GM13976 (cell line): Measurements from ENCODE around the gene PCSK2.

Experiments
- DNase-seq: peaks from one replicate; pipeline ENCODE4 v3.0.0; 2012; ENCODE audit warnings: low spot score
- in situ Hi-C: fragments of 300-500 bp; cut with MboI; formaldehyde crosslinking; loops from one replicate; pipeline ENCODE4 v1.12.0; 2022; ENCODE audit warnings: low sequenced_read_pairs, mixed read lengths, inconsistent platforms; ENCODE audit not compliant: unreplicated experiment
- TF ChIP-seq, protein P1 (sequence below): IDR thresholded peaks from 2 replicates; pipeline ENCODE4 v1.5.1; 2012; ENCODE audit warnings: borderline replicate concordance, mild to moderate bottlenecking; ENCODE audit not compliant: insufficient read depth; ENCODE audit errors: extremely low read depth, missing control alignments, control extremely low read depth

PCSK2 gene

DNA sequence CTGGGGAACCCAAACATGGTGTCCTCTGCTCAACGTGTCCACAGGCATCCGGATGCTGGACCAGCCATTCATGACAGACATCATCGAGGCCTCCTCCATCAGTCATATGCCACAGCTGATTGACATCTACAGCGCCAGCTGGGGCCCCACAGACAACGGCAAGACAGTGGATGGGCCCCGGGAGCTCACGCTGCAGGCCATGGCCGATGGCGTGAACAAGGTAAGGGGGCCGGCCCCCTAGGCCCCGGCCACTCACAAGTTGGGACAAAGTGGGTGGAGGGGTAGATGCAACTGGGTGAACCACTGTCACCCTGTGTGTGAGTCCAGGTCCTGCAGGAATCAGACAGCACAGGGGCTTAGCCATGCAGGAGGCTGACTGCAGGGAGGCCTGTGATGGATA is 209.8 kb downstream of the PCSK2 start:
- in situ Hi-C loops, result loop anchor here (10.0 kb wide), 1 partner anchor 632 kb away; no protein-coding TSS in a partner anchor
- TF ChIP-seq, protein P1, sequence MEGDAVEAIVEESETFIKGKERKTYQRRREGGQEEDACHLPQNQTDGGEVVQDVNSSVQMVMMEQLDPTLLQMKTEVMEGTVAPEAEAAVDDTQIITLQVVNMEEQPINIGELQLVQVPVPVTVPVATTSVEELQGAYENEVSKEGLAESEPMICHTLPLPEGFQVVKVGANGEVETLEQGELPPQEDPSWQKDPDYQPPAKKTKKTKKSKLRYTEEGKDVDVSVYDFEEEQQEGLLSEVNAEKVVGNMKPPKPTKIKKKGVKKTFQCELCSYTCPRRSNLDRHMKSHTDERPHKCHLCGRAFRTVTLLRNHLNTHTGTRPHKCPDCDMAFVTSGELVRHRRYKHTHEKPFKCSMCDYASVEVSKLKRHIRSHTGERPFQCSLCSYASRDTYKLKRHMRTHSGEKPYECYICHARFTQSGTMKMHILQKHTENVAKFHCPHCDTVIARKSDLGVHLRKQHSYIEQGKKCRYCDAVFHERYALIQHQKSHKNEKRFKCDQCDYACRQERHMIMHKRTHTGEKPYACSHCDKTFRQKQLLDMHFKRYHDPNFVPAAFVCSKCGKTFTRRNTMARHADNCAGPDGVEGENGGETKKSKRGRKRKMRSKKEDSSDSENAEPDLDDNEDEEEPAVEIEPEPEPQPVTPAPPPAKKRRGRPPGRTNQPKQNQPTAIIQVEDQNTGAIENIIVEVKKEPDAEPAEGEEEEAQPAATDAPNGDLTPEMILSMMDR, result no peak
- DNase-seq, result no peak

DNA sequence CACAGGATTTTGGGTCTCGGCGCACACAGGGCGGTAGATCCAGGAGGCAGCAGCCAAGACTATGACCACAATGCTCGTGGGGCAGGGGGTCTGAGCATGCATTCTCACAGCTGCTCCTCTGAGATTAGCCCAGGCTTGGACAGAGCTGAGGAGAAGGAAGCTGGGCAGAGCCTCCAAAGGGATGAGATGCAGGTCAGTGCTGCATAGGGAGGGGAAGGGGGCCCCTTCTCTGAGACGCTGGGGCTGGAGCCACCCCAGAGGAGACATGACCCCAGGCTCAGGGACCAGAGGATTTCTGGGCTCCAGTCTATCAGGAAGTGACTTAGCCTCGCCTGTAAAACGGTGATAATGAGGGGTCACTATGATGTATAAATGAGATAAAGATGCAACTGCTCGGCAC is 210.4 kb downstream of the PCSK2 start:
- TF ChIP-seq, protein P1, result no peak
- in situ Hi-C loops, result loop anchor here (10.0 kb wide), 1 partner anchor 632 kb away; no protein-coding TSS in a partner anchor
- no peak for DNase-seq

DNA sequence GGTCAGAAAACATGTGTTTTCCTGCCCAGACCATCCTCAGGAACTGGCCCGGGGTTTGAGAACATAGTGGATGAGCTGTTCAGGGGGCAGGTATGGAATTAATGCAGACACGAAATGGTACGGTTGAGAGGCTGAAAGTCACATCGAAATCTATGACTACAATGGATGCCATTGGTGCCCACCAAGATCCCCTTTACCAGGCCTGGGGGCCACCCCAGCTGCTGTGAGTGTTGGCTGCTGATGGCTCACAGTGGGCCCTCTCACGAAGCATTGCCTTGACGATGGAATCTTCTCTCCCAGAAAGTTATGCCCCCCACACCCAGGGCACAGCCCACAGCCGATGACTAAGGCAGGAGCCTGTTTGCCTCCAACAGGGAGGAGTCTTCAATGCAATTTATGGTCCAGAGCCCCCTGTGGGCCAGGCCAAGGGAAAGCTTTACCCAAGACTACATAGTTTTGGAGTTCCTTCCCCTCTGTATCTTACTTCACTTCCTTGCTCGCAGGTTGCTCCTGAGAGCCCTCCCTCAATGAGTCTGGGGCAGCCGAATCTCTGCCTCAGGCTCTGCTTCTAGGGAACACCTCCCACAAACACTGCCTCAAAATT is 211.7 kb downstream of the PCSK2 start:
- TF ChIP-seq, protein P1, result no peak
- in situ Hi-C loops, result loop anchor here (10.0 kb wide), 1 partner anchor 634 kb away; no protein-coding TSS in a partner anchor
- DNase-seq, result no peak

DNA sequence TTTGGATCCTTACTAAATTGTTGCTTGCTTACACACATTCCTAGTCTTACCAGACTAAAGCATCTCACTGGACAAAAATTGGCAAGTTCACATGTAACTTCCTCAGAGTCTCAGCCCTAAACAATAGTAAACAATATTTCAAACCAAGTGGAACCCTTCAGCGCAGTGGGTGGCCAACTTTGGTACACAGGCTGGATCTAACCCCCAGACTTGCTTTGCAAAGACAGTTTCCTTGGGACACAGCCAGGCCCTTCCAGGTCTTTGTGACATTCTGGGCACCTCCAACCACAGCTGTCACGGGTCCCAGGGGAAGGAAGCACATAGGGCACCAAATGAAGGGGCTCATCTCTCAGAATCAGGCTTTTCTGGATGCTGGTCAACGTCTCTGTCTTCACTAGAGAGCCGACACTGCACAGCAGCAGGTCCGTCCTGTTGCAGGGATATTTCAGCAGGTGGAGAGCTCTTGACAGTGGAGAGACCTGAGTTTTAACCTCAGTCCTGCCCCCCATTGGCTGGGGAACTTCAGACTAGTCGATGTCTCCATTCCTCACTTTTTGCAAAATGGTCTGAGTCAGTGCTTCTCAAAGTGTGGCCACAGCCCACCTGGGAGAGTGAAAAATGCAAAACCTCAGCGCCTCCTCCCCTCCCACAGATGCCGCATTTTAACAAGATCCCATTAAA is 212.9 kb downstream of the PCSK2 start:
- in situ Hi-C loops, result loop anchor here (10.0 kb wide), 1 partner anchor 635 kb away; no protein-coding TSS in a partner anchor
- TF ChIP-seq, protein P1, result no peak
- no peak for DNase-seq

DNA sequence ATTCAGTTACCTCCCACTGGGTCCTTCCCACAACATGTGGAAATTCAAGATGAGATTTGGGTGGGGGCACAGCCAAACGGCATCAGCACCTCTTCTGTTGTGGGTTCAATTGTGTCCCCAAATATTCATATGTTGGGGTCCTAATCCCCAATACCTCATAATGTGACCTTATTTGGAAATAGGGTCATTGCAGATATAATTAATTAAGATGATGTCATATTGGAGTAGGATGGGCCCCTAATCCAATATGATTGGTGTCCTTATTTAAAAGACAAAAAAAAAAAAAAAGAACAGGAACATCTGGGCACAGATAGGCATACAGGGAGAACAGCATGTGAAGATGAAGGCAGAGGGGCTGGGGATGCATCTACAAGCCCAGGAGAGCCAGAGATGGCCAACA is 214.9 kb downstream of the PCSK2 start:
- in situ Hi-C loops, result no loop called here
- DNase-seq, result no peak
- TF ChIP-seq, protein P1, result no peak

DNA sequence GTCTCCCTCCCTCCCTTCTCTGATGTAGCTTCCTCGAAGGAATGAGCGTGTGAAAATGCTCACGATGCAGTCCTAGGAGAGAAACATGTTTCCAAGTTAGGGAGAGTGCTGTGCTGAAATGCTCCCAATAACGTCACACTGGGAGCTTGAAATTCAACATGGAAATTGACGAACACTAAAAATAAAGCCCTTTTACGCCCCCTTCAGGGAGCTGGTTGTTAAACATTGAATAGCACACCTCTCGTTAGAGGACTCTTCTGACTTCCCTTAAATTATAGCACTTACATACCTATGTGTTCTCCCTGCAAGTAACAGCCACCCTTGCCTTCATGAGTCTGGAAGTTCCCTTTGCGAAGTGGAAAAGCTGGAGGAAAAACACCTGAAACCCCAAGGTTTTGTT is 215.7 kb downstream of the PCSK2 start:
- TF ChIP-seq, protein P1, result no peak
- DNase-seq, result no peak
- in situ Hi-C loops, result no loop called here
